CD4-positive, alpha-beta T cell (primary cell): ENCODE measurements around the gene PDLIM1. TPM values are rescaled to one million over a fixed set of nuclear protein-coding genes. Genes with fewer than 3 reads are reported as not detected.

Source experiments
- ATAC-seq: fragments of 200-7000 bp; cut with Tn5 transposase; one replicate; pipeline ENCODE4 v1.10.0; 2022; ENCODE audit warnings: mild to moderate bottlenecking; ENCODE audit not compliant: poor library complexity
- CTCF ChIA-PET: fragments of 350-600 bp; sonication (Branson Sonifier 250); formaldehyde crosslinking; loops from one replicate; lab custom pipeline; 2021; ENCODE audit warnings: antibody characterized with exemption, inconsistent platforms; lab: Charles Lee
- POLR2A ChIA-PET: fragments of 350-600 bp; sonication (Branson Sonifier 250); formaldehyde crosslinking; loops from one replicate; lab custom pipeline; 2021; ENCODE audit warnings: antibody characterized with exemption, inconsistent platforms; lab: Charles Lee
- DNase-seq, 14 experiments: peaks; one replicate each; pipeline ENCODE4 v3.0.0-alpha.2; 2013 to 2020; ENCODE audit warnings: mixed read lengths in 2 of 14
- H3K27ac ChIP-seq, 2 donors: one replicate each; pipeline versions ENCODE4 v1.5.1 to v1.7.0; 2013; ENCODE audit warnings: low read length in 2 of 2, low read depth in 1 of 2, mild to moderate bottlenecking in 1 of 2
- H3K27me3 ChIP-seq, 2 experiments: 1 replicate in 1 of 2; 2 replicates in 1 of 2; pipeline versions ENCODE4 v1.6.1 to v1.7.0; 2013; ENCODE audit warnings: low read length in 2 of 2, control low read depth in 1 of 2, mild to moderate bottlenecking in 1 of 2, moderate library complexity in 1 of 2; ENCODE audit not compliant: insufficient read depth in 2 of 2, control insufficient read depth in 1 of 2
- H3K36me3 ChIP-seq: one replicate; pipeline ENCODE4 v1.6.1; 2013; ENCODE audit warnings: low read length, control low read depth; ENCODE audit not compliant: insufficient read depth
- H3K4me1 ChIP-seq: one replicate; pipeline ENCODE4 v1.6.1; 2013; ENCODE audit warnings: low read length, control low read depth; ENCODE audit not compliant: insufficient read depth
- H3K4me3 ChIP-seq: one replicate; pipeline ENCODE4 v1.5.1; 2013; ENCODE audit warnings: mild to moderate bottlenecking, low read length, moderate library complexity
- H3K9me3 ChIP-seq, 2 experiments: 1 replicate in 1 of 2; 2 replicates in 1 of 2; pipeline versions ENCODE4 v1.6.1 to v1.7.0; 2013; ENCODE audit warnings: low read length in 2 of 2, mild to moderate bottlenecking in 2 of 2, control low read depth in 1 of 2, moderate library complexity in 1 of 2; ENCODE audit not compliant: control insufficient read depth in 1 of 2, insufficient read depth in 1 of 2
- H3K27ac Mint-ChIP-seq: one replicate; pipeline ENCODE4 v1.8.0; 2020; ENCODE audit warnings: mixed read lengths
- H3K27me3 Mint-ChIP-seq: one replicate; pipeline ENCODE4 v1.8.0; 2021; ENCODE audit warnings: mixed read lengths
- H3K36me3 Mint-ChIP-seq: one replicate; pipeline ENCODE4 v1.8.0; 2021; ENCODE audit warnings: low read depth, mixed read lengths
- H3K4me1 Mint-ChIP-seq: one replicate; pipeline ENCODE4 v1.8.0; 2021; ENCODE audit warnings: low read depth, mixed read lengths
- H3K4me3 Mint-ChIP-seq: one replicate; pipeline ENCODE4 v1.8.0; 2020; ENCODE audit warnings: mild to moderate bottlenecking, mixed read lengths
- H3K9me3 Mint-ChIP-seq: one replicate; pipeline ENCODE4 v1.8.0; 2020; ENCODE audit warnings: mixed read lengths
- CTCF ChIP-seq: fragments of 200-600 bp; IDR thresholded peaks from one replicate; pipeline ENCODE4 v1.8.0; 2022; ENCODE audit warnings: antibody characterized with exemption, mild to moderate bottlenecking
- intact Hi-C, 2 experiments: fragments of 100-400 bp; cut with DNase I in 1 of 2; cut with micrococcal nuclease in 1 of 2; formaldehyde crosslinking; loops; one replicate each; pipeline versions ENCODE4 v1.15.1 to v1.9.0; 2023 to 2025; cut with DNase I, micrococcal nuclease
- total RNA-seq, 174 experiments: library from RNA in 2 of 174; stranded (reverse) in 2 of 174; gene quantifications; one replicate each; pipeline ENCODE4 v1.2.3 and lab custom pipeline; 2021 to 2026

Gene PDLIM1
- total RNA-seq, 2 experiments from 2014 or later: 0.41 to 0.75 TPM

GRCh38 chr10:95312986-95313495, 22.2 kb upstream of the PDLIM1 start:
- no peak overlapping the region for H3K4me3 Mint-ChIP-seq
- no peak overlapping the region for H3K27ac Mint-ChIP-seq
- H3K27ac ChIP-seq: no peak overlapping the region
- ATAC-seq: no peak
- H3K9me3 ChIP-seq: no peaks in the 10 kb centered on the region
- intact Hi-C loops: no loop called here
- H3K27me3 Mint-ChIP-seq: peaks cover 4% of the 10 kb centered on the region
- no peaks in the 10 kb centered on the region for H3K36me3 ChIP-seq
- no peak for DNase-seq
- H3K36me3 Mint-ChIP-seq: no peaks in the 10 kb centered on the region
- no peaks in the 10 kb centered on the region for H3K27me3 ChIP-seq
- TF ChIP-seq CTCF: no peak
- ChIA-PET POLR2A (no interaction called here), CTCF (no interaction called here)
- H3K4me3 ChIP-seq: no peak overlapping the region
- no peaks in the 10 kb centered on the region for H3K4me1 ChIP-seq
- no peaks in the 10 kb centered on the region for H3K9me3 Mint-ChIP-seq
- H3K4me1 Mint-ChIP-seq: no peaks in the 10 kb centered on the region

DNA sequence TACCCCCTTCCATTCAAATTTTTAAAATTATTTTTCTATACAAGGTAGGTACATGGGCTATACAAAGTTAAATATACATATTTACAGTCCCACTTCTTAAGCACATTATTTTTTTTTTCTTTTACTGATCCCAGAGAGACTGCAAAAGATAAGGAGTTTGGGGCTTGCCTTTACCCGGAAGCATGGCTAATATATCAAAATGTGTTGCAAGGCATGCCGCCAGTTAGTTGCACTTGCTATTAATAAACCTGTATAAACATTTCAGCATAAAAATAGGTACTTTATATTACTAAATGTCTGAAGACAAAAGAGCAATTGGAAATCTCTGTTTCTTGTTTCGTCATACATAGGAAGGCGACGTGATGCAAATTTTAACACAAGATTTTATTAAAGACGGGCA, 21.5 kb upstream of the PDLIM1 start:
- no peak for TF ChIP-seq CTCF
- H3K36me3 Mint-ChIP-seq: no peaks in the 10 kb centered on the region
- no peaks in the 10 kb centered on the region for H3K36me3 ChIP-seq
- CTCF ChIA-PET: no interaction called here
- POLR2A ChIA-PET: no interaction called here
- H3K9me3 ChIP-seq: no peaks in the 10 kb centered on the region
- peaks cover 4% of the 10 kb centered on the region for H3K27me3 Mint-ChIP-seq
- ATAC-seq (no peak), DNase-seq (no peak)
- intact Hi-C loops: no loop called here
- H3K4me1 ChIP-seq: no peaks in the 10 kb centered on the region
- H3K4me3 Mint-ChIP-seq: no peak overlapping the region
- H3K4me3 ChIP-seq: no peak overlapping the region
- H3K27ac Mint-ChIP-seq: no peak overlapping the region
- no peaks in the 10 kb centered on the region for H3K9me3 Mint-ChIP-seq
- no peaks in the 10 kb centered on the region for H3K4me1 Mint-ChIP-seq
- no peak overlapping the region for H3K27ac ChIP-seq
- no peaks in the 10 kb centered on the region for H3K27me3 ChIP-seq

DNA sequence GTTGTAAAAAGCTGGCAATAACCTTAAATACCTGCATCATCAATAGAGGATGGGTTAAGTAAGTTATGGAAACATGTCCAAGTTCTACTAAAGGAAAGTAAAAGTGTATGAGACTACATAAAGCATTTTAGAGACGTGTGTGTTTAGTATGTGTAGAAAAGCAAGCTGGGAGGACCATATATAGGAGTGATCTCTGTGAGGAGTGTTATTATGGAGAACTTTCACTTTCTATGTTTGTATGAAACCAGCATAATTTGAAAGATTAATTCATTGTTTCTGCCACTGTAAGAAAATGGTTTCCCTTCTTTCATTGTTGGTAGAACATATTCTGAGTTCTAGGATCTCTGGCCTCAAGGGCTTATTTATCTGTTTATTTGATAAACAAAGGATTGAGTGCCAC, 19.2 kb upstream of the PDLIM1 start:
- no peaks in the 10 kb centered on the region for H3K4me1 Mint-ChIP-seq
- Histone ChIP-seq H3K27ac (no peak overlapping the region), H3K27me3 (no peaks in the 10 kb centered on the region), H3K9me3 (no peaks in the 10 kb centered on the region), H3K4me3 (no peak overlapping the region), H3K4me1 (no peaks in the 10 kb centered on the region), H3K36me3 (no peaks in the 10 kb centered on the region)
- peaks cover 4% of the 10 kb centered on the region for H3K27me3 Mint-ChIP-seq
- no peak overlapping the region for H3K4me3 Mint-ChIP-seq
- intact Hi-C loops: loop anchor here in 1 of 2 experiments (5.0 kb wide), 1 partner anchor 903 kb away; no protein-coding TSS in a partner anchor
- no peak for TF ChIP-seq CTCF
- ATAC-seq: no peak
- no peak for DNase-seq
- no peak overlapping the region for H3K27ac Mint-ChIP-seq
- no peaks in the 10 kb centered on the region for H3K9me3 Mint-ChIP-seq
- ChIA-PET CTCF (no interaction called here), POLR2A (no interaction called here)
- H3K36me3 Mint-ChIP-seq: no peaks in the 10 kb centered on the region
